ENCODE measurements around the gene FUT6. TPM values are rescaled to one million over a fixed set of nuclear protein-coding genes. Genes with fewer than 3 reads are reported as not detected.

The FUT6 gene
- total RNA-seq, 2 experiments from 2014 or later, result not detected

- H3K27ac ChIP-seq (ENCODE audit: low read depth, low read length, poor library complexity, severe bottlenecking), result no peak overlapping the region
- BruUV-seq (replicated peaks), result no TSS peak
- TF ChIP-seq EZH2phosphoT487 (IDR thresholded peaks at IDR 0.05; ENCODE audit: borderline replicate concordance, low read depth, low read length) (no peak), CTCF (conservative IDR thresholded peaks at IDR 0.05; ENCODE audit: low read length) (no peak)
- no peaks in the 10 kb centered on the region for H3K9me3 ChIP-seq (ENCODE audit: low read length)
- no peak overlapping the region for H3K4me2 ChIP-seq (ENCODE audit: low read length)
- H3K79me2 ChIP-seq (ENCODE audit: insufficient read depth, low read depth, low read length), result no peaks in the 10 kb centered on the region
- no peak for DNase-seq (ENCODE audit: low spot score)
- H2AFZ ChIP-seq (ENCODE audit: low read length), result no peak overlapping the region
- H3K36me3 ChIP-seq (ENCODE audit: insufficient read depth, low read length), result no peaks in the 10 kb centered on the region
- intact Hi-C loops (cut with micrococcal nuclease; ENCODE audit: unreplicated experiment), result no loop called here
- POLR2A ChIA-PET, result interaction anchor here (0.5 kb wide), 1 partner anchor 29 kb away, joined by 3 read pairs; no protein-coding TSS in a partner anchor
- H3K9me2 ChIP-seq (ENCODE audit: insufficient read depth, low read length), result no peaks in the 10 kb centered on the region
- CTCF ChIA-PET (ENCODE audit: unreplicated experiment), result interaction anchor here (0.6 kb wide), 1 partner anchor 216 kb away, joined by 3 read pairs; no protein-coding TSS in a partner anchor
- no peak overlapping the region for H3K4me3 ChIP-seq (ENCODE audit: low read depth, low read length, poor library complexity, severe bottlenecking)
- H3K4me1 ChIP-seq (ENCODE audit: insufficient read depth, low read length, poor library complexity, severe bottlenecking), result peaks cover 15% of the 10 kb centered on the region
- H4K20me1 ChIP-seq (ENCODE audit: insufficient read depth, low read length), result no peaks in the 10 kb centered on the region
These were observed 38.9 kb downstream of the FUT6 start for GRCh38 chr19:5800361-5801270.

- CTCF ChIA-PET (ENCODE audit: unreplicated experiment), result interaction anchor here (0.6 to 0.7 kb wide), 2 partner anchors 81 to 189 kb away, joined by 3 to 17 read pairs; no protein-coding TSS in a partner anchor
- no TSS peak for BruUV-seq (replicated peaks)
- H3K4me1 ChIP-seq (ENCODE audit: insufficient read depth, low read length, poor library complexity, severe bottlenecking), result peaks cover 10% of the 10 kb centered on the region
- H3K4me2 ChIP-seq (ENCODE audit: low read length), result no peak overlapping the region
- H3K9me2 ChIP-seq (ENCODE audit: insufficient read depth, low read length), result no peaks in the 10 kb centered on the region
- DNase-seq (ENCODE audit: low spot score), result no peak
- intact Hi-C loops (cut with micrococcal nuclease; ENCODE audit: unreplicated experiment), result loop anchor here (10.0 kb wide), 1 partner anchor 175 kb away; the partner anchor contains the start of genes SAFB and SAFB2
- H2AFZ ChIP-seq (ENCODE audit: low read length), result no peak overlapping the region
- POLR2A ChIA-PET, result interaction anchor here (0.5 kb wide), 1 partner anchor 28 kb away, joined by 3 read pairs; no protein-coding TSS in a partner anchor
- no peaks in the 10 kb centered on the region for H4K20me1 ChIP-seq (ENCODE audit: insufficient read depth, low read length)
- no peak overlapping the region for H3K27ac ChIP-seq (ENCODE audit: low read depth, low read length, poor library complexity, severe bottlenecking)
- no peak for TF ChIP-seq CTCF (conservative IDR thresholded peaks at IDR 0.05; ENCODE audit: low read length)
- no peak for TF ChIP-seq EZH2phosphoT487 (IDR thresholded peaks at IDR 0.05; ENCODE audit: borderline replicate concordance, low read depth, low read length)
- no peaks in the 10 kb centered on the region for H3K9me3 ChIP-seq (ENCODE audit: low read length)
- H3K4me3 ChIP-seq (ENCODE audit: low read depth, low read length, poor library complexity, severe bottlenecking), result no peak overlapping the region
- no peaks in the 10 kb centered on the region for H3K36me3 ChIP-seq (ENCODE audit: insufficient read depth, low read length)
- H3K79me2 ChIP-seq (ENCODE audit: insufficient read depth, low read depth, low read length), result no peaks in the 10 kb centered on the region
These were observed 40.0 kb downstream of the FUT6 start for GRCh38 chr19:5799247-5800241.
